ENCODE measurements around the gene SUN2.
A peak's percentile ranks its signal among the peaks of the same experiment; 100 is the strongest.

SUN2 gene

GRCh38 chr22:38713921-38714320 lies 41.9 kb downstream of the SUN2 start:
- DNase-seq: no peak

GRCh38 chr22:38712486-38713207 lies 43.2 kb downstream of the SUN2 start:
- DNase-seq: no peak

- DNase-seq: no peak
These were observed 44.9 kb downstream of the SUN2 start for GRCh38 chr22:38710866-38711265.

DNA sequence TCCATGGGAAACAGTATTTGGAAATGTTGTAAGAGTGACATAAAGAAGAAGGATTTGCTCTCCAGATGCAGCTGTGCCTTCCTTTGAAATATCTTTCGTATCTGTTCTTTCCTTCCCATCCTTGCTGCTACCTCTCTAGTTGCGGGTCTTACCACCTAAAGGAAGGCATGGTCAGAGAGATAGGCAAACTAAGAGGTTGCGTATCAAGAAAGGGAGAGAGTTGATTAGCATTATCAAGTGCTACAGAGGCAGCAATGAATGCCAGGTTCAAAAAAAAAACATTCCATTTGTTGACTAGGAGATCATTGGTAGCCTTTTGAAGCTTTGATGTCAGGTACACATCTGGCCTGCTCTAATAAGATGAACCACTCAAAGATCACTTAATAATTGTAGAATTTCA lies 45.4 kb downstream of the SUN2 start:
- DNase-seq: no peak

GRCh38 chr22:38709306-38709705 lies 46.5 kb downstream of the SUN2 start:
- DNase-seq: no peak

DNA sequence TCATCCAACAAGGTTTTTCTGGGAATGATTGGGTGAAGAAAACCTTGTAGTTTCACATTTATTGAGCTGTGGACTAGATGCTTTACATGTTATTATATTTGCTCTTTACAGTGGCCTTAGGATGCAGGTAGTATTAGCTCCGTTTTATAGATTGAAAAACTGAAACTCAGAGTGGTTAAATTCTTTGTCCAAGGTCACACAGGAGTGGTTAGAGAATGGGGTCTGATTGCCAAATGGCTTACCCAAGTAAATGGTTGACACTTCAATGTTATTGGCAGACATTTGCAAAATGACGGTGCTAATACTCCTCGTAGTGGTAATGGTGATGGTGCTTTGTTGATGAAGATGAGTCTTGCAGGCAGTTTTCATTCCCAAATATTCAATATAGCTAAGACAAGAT lies 47.8 kb downstream of the SUN2 start:
- DNase-seq: no peak

DNA sequence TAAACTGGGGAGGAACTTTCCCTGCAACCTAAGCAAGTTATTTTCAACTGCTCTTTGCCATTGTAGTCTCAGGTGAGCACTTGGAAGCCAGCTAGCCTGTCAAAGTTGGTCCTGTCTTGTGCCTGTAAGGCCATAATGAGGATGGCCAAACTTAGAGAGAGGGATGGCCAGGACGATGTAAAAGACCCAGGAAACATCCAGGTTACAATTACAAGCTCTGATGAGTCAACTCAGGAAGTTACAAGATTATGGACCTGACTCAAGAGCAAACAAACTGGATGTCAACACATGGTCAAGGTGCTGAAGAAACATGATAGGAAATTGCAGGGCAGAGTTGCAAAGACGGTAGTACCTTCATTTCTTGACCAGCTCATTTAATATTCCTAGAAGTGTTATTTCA lies 48.5 kb downstream of the SUN2 start:
- no peak for DNase-seq

DNA sequence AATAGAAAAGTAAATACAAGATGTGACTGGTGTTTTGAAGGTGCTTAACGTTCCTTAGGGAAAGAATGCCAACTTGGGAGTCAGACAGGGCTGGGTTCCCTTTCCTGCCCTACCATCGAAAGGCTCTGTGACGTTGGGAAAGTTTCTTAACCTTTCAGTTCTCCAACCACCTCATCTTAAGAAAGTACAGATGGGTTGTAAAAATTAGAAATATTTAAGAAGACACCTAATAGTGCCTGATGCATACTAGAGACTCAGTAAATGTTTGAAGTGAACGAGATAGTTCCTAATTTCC lies 49.0 kb downstream of the SUN2 start:
- no peak for DNase-seq

GRCh38 chr22:38706101-38706900 lies 49.5 kb downstream of the SUN2 start:
- DNase-seq: peak; percentile 33

DNA sequence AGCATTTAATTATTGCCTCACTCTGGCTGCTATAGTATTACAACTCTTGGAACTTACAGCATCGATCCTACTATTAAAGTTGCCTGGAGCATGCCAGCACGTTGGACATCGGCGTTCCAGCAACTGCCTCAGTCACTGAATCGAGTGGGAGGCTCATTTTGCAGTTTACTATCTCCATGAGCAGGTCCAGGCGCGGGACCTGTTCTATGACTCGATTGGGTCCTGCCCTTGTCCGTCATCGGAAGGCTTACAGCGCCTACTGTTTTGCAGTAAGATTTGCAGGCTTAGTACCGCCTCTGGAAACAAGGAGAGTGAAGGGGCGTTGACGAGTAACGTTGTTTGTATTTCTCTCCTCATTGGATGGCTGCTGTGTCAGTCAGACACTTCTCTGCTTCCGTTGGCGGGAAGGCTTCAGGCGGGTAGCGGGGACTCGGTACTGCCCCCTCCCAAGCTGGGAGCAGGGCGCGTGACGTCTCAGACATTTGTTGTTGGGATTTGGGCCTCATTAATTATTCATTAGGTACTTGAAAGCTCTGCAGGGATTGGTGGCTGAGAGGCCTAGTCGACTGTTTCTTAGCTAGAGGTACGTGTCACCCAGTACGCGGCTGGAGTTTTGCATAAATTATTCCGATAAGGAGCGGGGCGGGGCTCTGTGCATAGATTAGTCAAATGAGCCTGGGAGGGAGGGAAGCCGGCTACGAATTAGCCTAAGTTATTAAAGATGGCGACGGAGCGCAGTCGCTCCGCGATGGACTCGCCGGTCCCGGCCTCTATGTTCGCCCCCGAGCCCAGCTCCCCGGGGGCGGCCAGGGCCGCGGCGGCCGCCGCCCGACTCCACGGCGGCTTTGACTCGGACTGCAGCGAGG lies 50.3 kb downstream of the SUN2 start, which contains the start of gene GTPBP1:
GTPBP1 (plus strand) TSS at position 710 of the 866 bp plus-strand sequence; CDS start at position 722, 12 bp downstream.
- peak; percentile 100 for DNase-seq

GRCh38 chr22:38704654-38705234 lies 51.1 kb downstream of the SUN2 start:
- DNase-seq: peak; percentile 16

GRCh38 chr22:38700789-38701628 lies 54.8 kb downstream of the SUN2 start, which contains the start of gene JOSD1:
JOSD1 (minus strand) TSS chr22:38700943; CDS start chr22:38699987, 956 bp downstream.
- peak; percentile 88 for DNase-seq

- peak; percentile 13 for DNase-seq
These were observed 55.5 kb downstream of the SUN2 start for GRCh38 chr22:38700270-38700788.

DNA sequence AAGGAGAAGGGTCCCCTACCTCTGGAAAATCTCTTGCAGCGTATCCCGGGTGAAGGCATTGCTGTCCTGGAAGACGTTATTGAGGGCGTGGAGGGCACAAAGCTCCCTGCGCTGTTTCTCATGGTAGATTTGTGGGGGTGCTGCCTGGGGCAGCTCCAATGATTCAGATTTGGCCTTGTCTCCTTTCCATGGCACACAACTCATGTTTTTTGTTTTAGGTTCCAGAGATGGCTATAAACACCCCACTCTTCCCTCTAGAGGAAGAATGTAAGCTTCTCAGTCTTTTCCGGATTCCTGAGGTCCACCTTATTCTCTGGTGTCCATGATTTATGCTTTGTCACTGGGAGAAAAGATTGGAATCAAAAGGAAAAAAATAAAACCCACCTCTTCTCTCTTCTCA lies 56.0 kb downstream of the SUN2 start:
- no peak for DNase-seq

- DNase-seq: no peak
These were observed 56.7 kb downstream of the SUN2 start for GRCh38 chr22:38699143-38699542.

GRCh38 chr22:38698407-38699094 lies 57.2 kb downstream of the SUN2 start:
- no peak for DNase-seq

GRCh38 chr22:38697425-38698089 lies 58.2 kb downstream of the SUN2 start:
- DNase-seq: no peak

DNA sequence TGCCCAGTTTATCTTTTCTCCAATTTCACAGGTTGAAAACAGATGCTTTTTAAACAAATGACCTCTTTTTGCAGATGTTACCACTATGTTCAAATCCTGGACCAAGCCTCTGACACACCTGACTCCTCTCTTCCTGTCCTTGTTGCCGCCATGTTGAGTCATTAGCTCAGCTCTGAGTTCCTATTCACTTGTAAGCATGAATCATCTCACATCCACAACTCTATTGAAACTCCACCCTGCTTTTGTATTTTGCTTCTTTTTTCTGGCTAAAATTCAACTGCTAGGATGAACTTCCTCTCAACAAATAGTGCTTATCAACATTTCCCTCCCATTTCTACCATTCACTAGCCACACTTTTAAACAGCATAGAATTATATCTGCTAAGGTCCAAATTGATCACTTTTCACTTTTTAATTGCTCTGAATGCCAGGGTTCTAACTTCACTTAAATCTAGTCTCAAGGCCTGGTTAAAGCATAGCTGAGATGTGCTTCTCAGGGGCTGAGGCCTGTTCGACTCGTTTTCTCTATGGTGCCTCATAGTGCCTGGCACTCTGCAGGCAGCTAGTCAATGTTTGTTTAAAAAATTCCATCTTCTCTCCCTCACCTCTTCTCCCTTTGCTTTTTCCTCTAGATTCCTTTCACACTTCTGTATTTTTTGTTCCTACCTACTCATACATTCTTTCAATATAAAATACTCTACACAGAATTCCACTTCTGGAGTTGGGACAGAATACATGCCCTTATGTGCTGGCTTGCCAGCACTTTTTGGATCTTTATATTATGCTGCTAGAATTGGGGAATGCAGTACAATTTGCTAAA lies 59.0 kb downstream of the SUN2 start:
- no peak for DNase-seq

DNA sequence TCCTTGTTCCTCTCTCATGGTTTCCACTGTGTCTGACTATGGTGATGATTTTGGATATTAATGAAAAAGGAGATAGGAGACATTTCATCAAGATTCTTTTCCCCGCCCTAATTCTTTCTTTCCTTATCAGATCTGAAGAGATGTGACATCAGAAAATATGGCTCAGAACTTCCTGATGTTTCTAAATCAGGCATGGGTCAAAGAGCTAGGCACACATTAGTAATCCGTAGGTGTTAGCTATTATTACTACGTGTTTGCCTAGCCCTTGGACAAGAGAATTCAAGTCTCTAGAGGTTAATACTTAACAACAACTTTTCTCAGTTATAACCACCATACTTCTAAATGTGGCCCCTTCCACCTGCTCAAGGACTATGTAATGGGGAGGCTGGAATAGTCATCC lies 60.9 kb downstream of the SUN2 start:
- no peak for DNase-seq

- no peak for DNase-seq
These were observed 61.7 kb downstream of the SUN2 start for GRCh38 chr22:38694049-38694448.

Measured in NCI-H2171 treated with DMSO at 0.1 percent for 48 hours (cell line).